Astrocyte (in vitro differentiated cells and primary cell): ENCODE results near the gene LTBP3. TPM values are rescaled to one million over a fixed set of nuclear protein-coding genes. Genes with fewer than 3 reads are reported as not detected.

Experiments
- DNase-seq: peaks from one replicate; pipeline ENCODE4 v3.0.0-alpha.2; 2010; ENCODE audit warnings: low read depth
- FAIRE-seq: peaks from 2 replicates; lab custom pipeline; 2011; peaks lifted over from hg19 to GRCh38; lab: Jason Lieb, UNC
- H2AFZ ChIP-seq: 2 replicates; pipeline ENCODE4 v1.6.0; 2012; ENCODE audit warnings: low read depth, low read length, inconsistent platforms
- H3K27ac ChIP-seq: 2 replicates; pipeline ENCODE4 v1.5.1; 2011; ENCODE audit warnings: low read depth, low read length, inconsistent platforms
- H3K27me3 ChIP-seq: 2 replicates; pipeline ENCODE4 v1.6.0; 2011; ENCODE audit warnings: low read length, inconsistent platforms; ENCODE audit not compliant: insufficient read depth
- H3K36me3 ChIP-seq: 2 replicates; pipeline ENCODE4 v1.5.1; 2011; ENCODE audit warnings: low read length, inconsistent platforms; ENCODE audit not compliant: insufficient read depth
- H3K4me1 ChIP-seq: 2 replicates; pipeline ENCODE4 v1.5.1; 2011; ENCODE audit warnings: low read length, inconsistent platforms; ENCODE audit not compliant: insufficient read depth
- H3K4me2 ChIP-seq: 2 replicates; pipeline ENCODE4 v1.6.0; 2012; ENCODE audit warnings: low read length, inconsistent platforms
- H3K4me3 ChIP-seq: 2 replicates; pipeline ENCODE4 v1.5.1; 2011; ENCODE audit warnings: low read depth, mild to moderate bottlenecking, low read length, inconsistent platforms; ENCODE audit not compliant: insufficient read depth
- H3K79me2 ChIP-seq: 2 replicates; pipeline ENCODE4 v1.6.0; 2012; ENCODE audit warnings: mild to moderate bottlenecking, low read length, inconsistent platforms; ENCODE audit not compliant: insufficient read depth
- H3K9ac ChIP-seq: 2 replicates; pipeline ENCODE4 v1.6.0; 2012; ENCODE audit warnings: mild to moderate bottlenecking, low read length, inconsistent platforms
- H3K9me3 ChIP-seq: 2 replicates; pipeline ENCODE4 v1.5.1; 2012; ENCODE audit warnings: low read depth, mild to moderate bottlenecking, low read length, inconsistent platforms; ENCODE audit not compliant: insufficient read depth
- H4K20me1 ChIP-seq: 2 replicates; pipeline ENCODE4 v1.6.0; 2012; ENCODE audit warnings: low read length, inconsistent platforms; ENCODE audit not compliant: insufficient read depth
- H3K27ac Mint-ChIP-seq: one replicate; pipeline ENCODE4 v1.8.0; 2021; ENCODE audit warnings: mild to moderate bottlenecking, mixed read lengths; ENCODE audit not compliant: unreplicated experiment
- H3K27me3 Mint-ChIP-seq: one replicate; pipeline ENCODE4 v1.8.0; 2021; ENCODE audit warnings: low read depth, mixed read lengths; ENCODE audit not compliant: unreplicated experiment
- H3K36me3 Mint-ChIP-seq: one replicate; pipeline ENCODE4 v1.8.0; 2021; ENCODE audit warnings: low read depth, mixed read lengths; ENCODE audit not compliant: unreplicated experiment
- H3K4me1 Mint-ChIP-seq: one replicate; pipeline ENCODE4 v1.8.0; 2021; ENCODE audit warnings: low read depth, mixed read lengths; ENCODE audit not compliant: unreplicated experiment
- H3K4me3 Mint-ChIP-seq: one replicate; pipeline ENCODE4 v1.8.0; 2021; ENCODE audit warnings: mild to moderate bottlenecking, moderate library complexity, mixed read lengths; ENCODE audit not compliant: unreplicated experiment
- H3K9me3 Mint-ChIP-seq: one replicate; pipeline ENCODE4 v1.8.0; 2021; ENCODE audit warnings: mild to moderate bottlenecking, mixed read lengths; ENCODE audit not compliant: unreplicated experiment
- EZH2 ChIP-seq: IDR thresholded peaks from 2 replicates; pipeline ENCODE4 v1.6.1; 2012; ENCODE audit warnings: mild to moderate bottlenecking, low read length, inconsistent platforms; ENCODE audit not compliant: insufficient read depth
- total RNA-seq: library from RNA; stranded (reverse); gene quantifications from 2 replicates; pipeline ENCODE4 v1.2.1, GENCODE V29; 2021
- TF ChIP-seq, protein P1 (sequence below): IDR thresholded peaks from 2 replicates; pipeline ENCODE4 v1.5.1; 2011; ENCODE audit warnings: low read depth, mild to moderate bottlenecking, inconsistent platforms, low read length, moderate library complexity; ENCODE audit not compliant: insufficient read depth

LTBP3 gene
- total RNA-seq, 1 donor from 2014 or later, result 33.2 TPM

DNA sequence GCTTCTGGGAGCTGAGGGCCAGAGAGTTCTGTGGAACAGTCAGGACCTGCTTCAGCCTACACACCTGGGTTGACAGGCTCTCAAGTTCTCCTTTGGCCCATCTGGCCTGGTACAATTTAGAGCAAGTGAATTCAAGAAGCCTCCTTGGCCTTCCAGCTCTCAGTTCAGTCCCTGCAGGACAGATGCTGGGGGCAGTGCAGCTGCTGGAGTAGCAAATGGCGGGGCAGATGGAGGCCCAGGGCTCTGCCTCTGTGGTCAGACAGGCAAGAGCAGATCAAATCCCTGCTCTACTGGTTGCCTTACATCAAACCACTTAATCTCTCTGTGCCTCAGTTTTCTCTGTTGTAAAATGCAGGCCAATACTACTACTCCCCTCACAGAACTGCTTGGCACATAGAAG, 46.1 kb upstream of the LTBP3 start:
- no peaks in the 10 kb centered on the region for H3K9me3 Mint-ChIP-seq
- no peaks in the 10 kb centered on the region for H3K27me3 Mint-ChIP-seq
- no peaks in the 10 kb centered on the region for H3K9me3 ChIP-seq
- FAIRE-seq (no peak), DNase-seq (no peak)
- H3K9ac ChIP-seq, result no peak overlapping the region
- H4K20me1 ChIP-seq, result peaks cover 48% of the 10 kb centered on the region
- H3K4me2 ChIP-seq, result no peak overlapping the region
- no peak overlapping the region for H3K4me3 Mint-ChIP-seq
- H3K4me1 Mint-ChIP-seq, result peaks cover 4% of the 10 kb centered on the region
- no peak for TF ChIP-seq EZH2
- TF ChIP-seq, protein P1, sequence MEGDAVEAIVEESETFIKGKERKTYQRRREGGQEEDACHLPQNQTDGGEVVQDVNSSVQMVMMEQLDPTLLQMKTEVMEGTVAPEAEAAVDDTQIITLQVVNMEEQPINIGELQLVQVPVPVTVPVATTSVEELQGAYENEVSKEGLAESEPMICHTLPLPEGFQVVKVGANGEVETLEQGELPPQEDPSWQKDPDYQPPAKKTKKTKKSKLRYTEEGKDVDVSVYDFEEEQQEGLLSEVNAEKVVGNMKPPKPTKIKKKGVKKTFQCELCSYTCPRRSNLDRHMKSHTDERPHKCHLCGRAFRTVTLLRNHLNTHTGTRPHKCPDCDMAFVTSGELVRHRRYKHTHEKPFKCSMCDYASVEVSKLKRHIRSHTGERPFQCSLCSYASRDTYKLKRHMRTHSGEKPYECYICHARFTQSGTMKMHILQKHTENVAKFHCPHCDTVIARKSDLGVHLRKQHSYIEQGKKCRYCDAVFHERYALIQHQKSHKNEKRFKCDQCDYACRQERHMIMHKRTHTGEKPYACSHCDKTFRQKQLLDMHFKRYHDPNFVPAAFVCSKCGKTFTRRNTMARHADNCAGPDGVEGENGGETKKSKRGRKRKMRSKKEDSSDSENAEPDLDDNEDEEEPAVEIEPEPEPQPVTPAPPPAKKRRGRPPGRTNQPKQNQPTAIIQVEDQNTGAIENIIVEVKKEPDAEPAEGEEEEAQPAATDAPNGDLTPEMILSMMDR, result no peak
- peaks cover 26% of the 10 kb centered on the region for H3K36me3 Mint-ChIP-seq
- H3K4me1 ChIP-seq, result peaks cover 11% of the 10 kb centered on the region
- no peak overlapping the region for H3K27ac Mint-ChIP-seq
- H3K27ac ChIP-seq, result no peak overlapping the region
- H3K27me3 ChIP-seq, result no peaks in the 10 kb centered on the region
- peaks cover 21% of the 10 kb centered on the region for H3K36me3 ChIP-seq
- no peak overlapping the region for H2AFZ ChIP-seq
- no peak overlapping the region for H3K4me3 ChIP-seq
- H3K79me2 ChIP-seq, result peaks cover 16% of the 10 kb centered on the region

DNA sequence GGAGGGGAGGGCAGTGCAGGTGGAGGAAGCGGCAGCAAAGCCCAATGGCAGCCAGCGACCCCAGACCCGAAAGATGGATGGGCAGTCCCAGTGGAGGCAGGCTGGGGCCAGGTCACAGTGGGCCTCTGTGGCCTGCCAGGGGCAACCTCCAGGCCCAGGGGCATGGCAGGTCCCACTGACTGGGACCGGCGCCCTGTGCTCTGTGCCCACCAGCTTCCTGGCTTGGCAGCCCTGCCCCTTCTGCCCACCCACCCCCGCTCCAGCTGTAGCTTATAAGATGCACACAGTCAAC, 41.7 kb upstream of the LTBP3 start:
- no peaks in the 10 kb centered on the region for H3K4me1 Mint-ChIP-seq

DNA sequence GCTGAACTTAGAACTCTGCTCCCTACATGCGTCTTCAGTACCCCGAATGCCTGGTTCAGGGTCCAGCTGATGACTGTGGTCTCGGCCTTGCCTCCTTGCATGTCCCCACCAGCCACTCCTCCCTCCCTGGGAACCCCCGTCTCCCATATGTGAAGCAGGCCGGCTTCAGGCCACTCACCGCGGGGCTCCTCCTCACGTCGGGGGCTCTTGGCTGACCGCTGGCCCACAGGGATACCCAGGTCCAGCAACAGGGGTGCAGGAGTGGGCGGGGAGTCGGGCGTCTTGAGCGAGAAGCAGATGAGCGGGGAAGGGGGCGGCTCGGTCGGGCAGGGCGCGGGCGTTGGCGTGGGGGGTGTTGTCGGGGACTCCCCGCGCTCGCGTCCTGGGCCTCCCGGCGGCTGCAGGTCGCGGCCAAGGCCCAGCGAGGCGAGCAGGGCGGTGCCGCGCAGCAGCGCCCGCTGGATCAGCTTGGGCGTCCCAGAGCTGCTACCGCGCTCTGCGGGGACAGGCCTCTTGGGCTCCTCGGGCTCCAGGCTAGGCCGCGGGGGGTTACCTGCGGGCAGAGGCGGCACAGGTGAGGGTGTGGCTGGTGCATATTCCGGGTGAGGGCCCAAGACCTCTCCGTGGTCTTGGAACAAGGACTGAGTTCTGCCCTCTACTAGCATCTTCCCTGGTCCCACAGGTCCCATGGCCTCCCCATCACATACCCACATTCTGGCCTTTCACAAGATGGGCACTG, 41.2 kb upstream of the LTBP3 start:
- DNase-seq, result no peak
- H3K27ac ChIP-seq, result no peak overlapping the region
- no peak overlapping the region for H3K9ac ChIP-seq
- peaks cover 3% of the 10 kb centered on the region for H3K27me3 Mint-ChIP-seq
- H3K27ac Mint-ChIP-seq, result no peak overlapping the region
- no peak overlapping the region for H3K4me3 Mint-ChIP-seq
- H3K4me2 ChIP-seq, result no peak overlapping the region
- peaks cover 7% of the 10 kb centered on the region for H3K36me3 ChIP-seq
- H3K36me3 Mint-ChIP-seq, result peaks cover 13% of the 10 kb centered on the region
- no peaks in the 10 kb centered on the region for H3K9me3 ChIP-seq
- no peaks in the 10 kb centered on the region for H3K79me2 ChIP-seq
- H2AFZ ChIP-seq, result no peak overlapping the region
- H3K4me3 ChIP-seq, result no peak overlapping the region
- H3K4me1 Mint-ChIP-seq, result no peaks in the 10 kb centered on the region
- FAIRE-seq, result no peak
- TF ChIP-seq EZH2, result no peak
- TF ChIP-seq, protein P1, result no peak
- no peaks in the 10 kb centered on the region for H3K9me3 Mint-ChIP-seq
- H3K4me1 ChIP-seq, result no peaks in the 10 kb centered on the region
- peaks cover 7% of the 10 kb centered on the region for H4K20me1 ChIP-seq
- H3K27me3 ChIP-seq, result no peaks in the 10 kb centered on the region

More for the DNA sequence above, 41.7 kb upstream of the LTBP3 start:
- no peak overlapping the region for H3K9ac ChIP-seq
- peaks cover 12% of the 10 kb centered on the region for H3K36me3 ChIP-seq
- TF ChIP-seq, protein P1, result no peak
- no peak for TF ChIP-seq EZH2
- no peaks in the 10 kb centered on the region for H3K27me3 ChIP-seq
- no peaks in the 10 kb centered on the region for H3K9me3 ChIP-seq
- no peak overlapping the region for H3K4me3 Mint-ChIP-seq
- H3K79me2 ChIP-seq, result no peaks in the 10 kb centered on the region
- no peak for FAIRE-seq
- peaks cover 13% of the 10 kb centered on the region for H3K36me3 Mint-ChIP-seq
- no peak overlapping the region for H3K4me2 ChIP-seq
- H4K20me1 ChIP-seq, result peaks cover 8% of the 10 kb centered on the region
- H3K4me3 ChIP-seq, result no peak overlapping the region
- no peak overlapping the region for H2AFZ ChIP-seq
- H3K27me3 Mint-ChIP-seq, result peaks cover 2% of the 10 kb centered on the region
- H3K9me3 Mint-ChIP-seq, result no peaks in the 10 kb centered on the region
- H3K27ac ChIP-seq, result no peak overlapping the region
- no peak for DNase-seq
- H3K4me1 ChIP-seq, result no peaks in the 10 kb centered on the region
- H3K27ac Mint-ChIP-seq, result no peak overlapping the region
